PFSK-1 (cell line): ENCODE data around the gene UTS2R. TPM values are rescaled to one million over a fixed set of nuclear protein-coding genes. Genes with fewer than 3 reads are reported as not detected.

ENCODE experiments used
- FOXP2 ChIP-seq: optimal IDR thresholded peaks from 2 replicates; pipeline ENCODE3; 2011; ENCODE audit warnings: borderline replicate concordance, control low read depth, inconsistent platforms; ENCODE audit not compliant: insufficient read depth; ENCODE audit errors: extremely low read length, extremely low read depth
- POLR2AphosphoS5 ChIP-seq: IDR thresholded peaks from 2 replicates; pipeline ENCODE4 v1.6.1; 2012; ENCODE audit warnings: low read depth, mild to moderate bottlenecking, control low read depth, low read length, moderate library complexity
- SIN3A ChIP-seq: IDR thresholded peaks from 2 replicates; pipeline ENCODE4 v1.6.1; 2012; ENCODE audit warnings: mild to moderate bottlenecking, low read length, moderate library complexity, borderline replicate concordance; ENCODE audit not compliant: insufficient read depth
- TAF1 ChIP-seq: IDR thresholded peaks from 2 replicates; pipeline ENCODE4 v1.6.1; 2012; ENCODE audit warnings: low read length, control low read depth, borderline replicate concordance; ENCODE audit not compliant: insufficient read depth
- polyA plus RNA-seq: library from polyadenylated mRNA; unstranded; fragments of >200 nt; gene quantifications from one replicate; pipeline ENCODE4 v1.2.1, GENCODE V29; 2012; ENCODE audit warnings: low read depth, missing spikeins; ENCODE audit not compliant: insufficient read length
- TF ChIP-seq, protein P1 (sequence below), 2 experiments: IDR thresholded peaks; 2 replicates each; pipeline versions ENCODE4 v1.6.1 to v1.8.0; 2011 to 2012; ENCODE audit warnings: low read depth in 2 of 2, low read length in 2 of 2, control low read depth in 1 of 2, inconsistent platforms in 1 of 2, mild to moderate bottlenecking in 1 of 2, moderate library complexity in 1 of 2; ENCODE audit not compliant: insufficient read depth in 1 of 2

The UTS2R gene
- polyA plus RNA-seq = not detected

DNA sequence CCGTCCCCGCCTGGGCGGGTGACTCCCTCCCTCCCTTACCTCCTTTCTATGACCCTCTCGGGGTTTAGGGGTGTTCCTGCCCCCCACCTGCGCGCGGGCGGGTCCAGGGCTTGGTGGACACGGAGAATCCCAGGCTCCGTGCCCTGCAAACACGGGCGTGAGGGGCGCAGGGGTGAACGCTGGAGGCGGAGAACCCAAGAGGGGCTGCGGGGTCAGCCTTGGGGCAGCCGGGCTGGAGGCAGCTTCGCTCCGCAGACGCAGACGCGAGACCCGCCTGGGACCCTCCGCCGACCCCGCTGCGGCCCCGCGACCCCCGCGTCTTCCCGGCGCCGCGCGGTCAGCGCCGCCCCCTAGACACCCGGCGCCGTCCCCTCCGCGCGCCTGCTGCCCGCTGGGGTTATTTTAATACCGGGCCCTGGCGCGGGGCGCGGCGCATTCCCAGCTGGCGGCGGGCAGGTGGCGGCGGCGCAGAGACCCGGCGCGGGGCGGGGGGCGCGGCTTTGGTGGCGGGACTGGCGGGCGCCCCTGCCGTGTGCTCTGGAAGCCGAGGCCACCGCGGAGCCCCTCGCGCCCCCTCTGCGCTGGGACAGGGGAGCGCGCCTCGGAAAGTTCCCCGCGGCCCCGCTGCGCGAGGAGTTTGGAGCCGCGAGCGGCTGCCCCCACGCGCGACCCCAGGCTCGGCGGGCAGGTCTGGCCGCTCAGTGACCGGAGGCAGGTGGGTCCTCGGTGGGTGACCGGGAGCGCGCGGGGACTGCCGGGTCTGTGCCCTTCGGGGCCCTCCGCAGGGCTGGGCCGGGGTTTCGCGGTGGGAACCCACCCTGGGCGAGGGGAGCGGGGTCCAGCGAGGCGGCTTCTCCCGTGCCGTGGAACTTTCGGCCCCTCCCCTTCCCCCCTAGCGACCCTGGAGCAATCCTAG, at the start of gene UTS2R:
UTS2R (plus strand) TSS at position 433 of the 916 bp plus-strand sequence. CDS start 2,560 bp downstream, outside the sequence.
- TF ChIP-seq FOXP2 (no peak), TAF1 (no peak), POLR2AphosphoS5 (no peak), SIN3A (no peak)
- TF ChIP-seq, protein P1, sequence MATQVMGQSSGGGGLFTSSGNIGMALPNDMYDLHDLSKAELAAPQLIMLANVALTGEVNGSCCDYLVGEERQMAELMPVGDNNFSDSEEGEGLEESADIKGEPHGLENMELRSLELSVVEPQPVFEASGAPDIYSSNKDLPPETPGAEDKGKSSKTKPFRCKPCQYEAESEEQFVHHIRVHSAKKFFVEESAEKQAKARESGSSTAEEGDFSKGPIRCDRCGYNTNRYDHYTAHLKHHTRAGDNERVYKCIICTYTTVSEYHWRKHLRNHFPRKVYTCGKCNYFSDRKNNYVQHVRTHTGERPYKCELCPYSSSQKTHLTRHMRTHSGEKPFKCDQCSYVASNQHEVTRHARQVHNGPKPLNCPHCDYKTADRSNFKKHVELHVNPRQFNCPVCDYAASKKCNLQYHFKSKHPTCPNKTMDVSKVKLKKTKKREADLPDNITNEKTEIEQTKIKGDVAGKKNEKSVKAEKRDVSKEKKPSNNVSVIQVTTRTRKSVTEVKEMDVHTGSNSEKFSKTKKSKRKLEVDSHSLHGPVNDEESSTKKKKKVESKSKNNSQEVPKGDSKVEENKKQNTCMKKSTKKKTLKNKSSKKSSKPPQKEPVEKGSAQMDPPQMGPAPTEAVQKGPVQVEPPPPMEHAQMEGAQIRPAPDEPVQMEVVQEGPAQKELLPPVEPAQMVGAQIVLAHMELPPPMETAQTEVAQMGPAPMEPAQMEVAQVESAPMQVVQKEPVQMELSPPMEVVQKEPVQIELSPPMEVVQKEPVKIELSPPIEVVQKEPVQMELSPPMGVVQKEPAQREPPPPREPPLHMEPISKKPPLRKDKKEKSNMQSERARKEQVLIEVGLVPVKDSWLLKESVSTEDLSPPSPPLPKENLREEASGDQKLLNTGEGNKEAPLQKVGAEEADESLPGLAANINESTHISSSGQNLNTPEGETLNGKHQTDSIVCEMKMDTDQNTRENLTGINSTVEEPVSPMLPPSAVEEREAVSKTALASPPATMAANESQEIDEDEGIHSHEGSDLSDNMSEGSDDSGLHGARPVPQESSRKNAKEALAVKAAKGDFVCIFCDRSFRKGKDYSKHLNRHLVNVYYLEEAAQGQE (IDR thresholded peaks at IDR 0.05; ENCODE audit: insufficient read depth in 1 of 2, low read depth in 2 of 2, low read length in 2 of 2) = no peak

DNA sequence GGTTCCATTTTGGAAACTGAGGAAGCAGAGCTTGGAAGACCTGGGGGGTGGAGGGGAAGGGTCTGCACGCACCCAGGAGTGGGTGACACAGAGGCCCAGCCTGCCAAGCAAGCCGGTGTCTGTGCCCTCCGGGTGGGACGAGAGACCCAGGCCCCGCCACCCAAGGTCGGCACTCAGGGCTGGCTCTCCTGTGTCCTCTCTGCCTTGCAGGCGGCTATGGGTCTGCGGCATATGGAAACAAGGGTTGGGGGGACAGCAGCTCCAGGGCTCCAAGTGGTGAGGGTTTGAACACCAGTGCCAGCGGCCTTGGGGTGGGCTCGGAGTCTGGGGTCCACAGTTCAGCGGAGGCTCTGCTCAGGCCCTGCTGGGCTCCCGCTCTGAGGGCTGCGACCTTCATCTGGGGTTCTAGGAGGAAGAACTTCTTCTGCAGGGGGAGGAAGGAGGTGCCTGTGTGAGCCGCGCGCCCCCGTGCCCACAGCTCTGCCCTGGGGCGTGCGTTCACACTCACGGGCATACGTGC, 49.6 kb upstream of the UTS2R start:
- TF ChIP-seq, protein P1 (IDR thresholded peaks at IDR 0.05; ENCODE audit: insufficient read depth in 1 of 2, low read depth in 2 of 2, low read length in 2 of 2) = no peak

DNA sequence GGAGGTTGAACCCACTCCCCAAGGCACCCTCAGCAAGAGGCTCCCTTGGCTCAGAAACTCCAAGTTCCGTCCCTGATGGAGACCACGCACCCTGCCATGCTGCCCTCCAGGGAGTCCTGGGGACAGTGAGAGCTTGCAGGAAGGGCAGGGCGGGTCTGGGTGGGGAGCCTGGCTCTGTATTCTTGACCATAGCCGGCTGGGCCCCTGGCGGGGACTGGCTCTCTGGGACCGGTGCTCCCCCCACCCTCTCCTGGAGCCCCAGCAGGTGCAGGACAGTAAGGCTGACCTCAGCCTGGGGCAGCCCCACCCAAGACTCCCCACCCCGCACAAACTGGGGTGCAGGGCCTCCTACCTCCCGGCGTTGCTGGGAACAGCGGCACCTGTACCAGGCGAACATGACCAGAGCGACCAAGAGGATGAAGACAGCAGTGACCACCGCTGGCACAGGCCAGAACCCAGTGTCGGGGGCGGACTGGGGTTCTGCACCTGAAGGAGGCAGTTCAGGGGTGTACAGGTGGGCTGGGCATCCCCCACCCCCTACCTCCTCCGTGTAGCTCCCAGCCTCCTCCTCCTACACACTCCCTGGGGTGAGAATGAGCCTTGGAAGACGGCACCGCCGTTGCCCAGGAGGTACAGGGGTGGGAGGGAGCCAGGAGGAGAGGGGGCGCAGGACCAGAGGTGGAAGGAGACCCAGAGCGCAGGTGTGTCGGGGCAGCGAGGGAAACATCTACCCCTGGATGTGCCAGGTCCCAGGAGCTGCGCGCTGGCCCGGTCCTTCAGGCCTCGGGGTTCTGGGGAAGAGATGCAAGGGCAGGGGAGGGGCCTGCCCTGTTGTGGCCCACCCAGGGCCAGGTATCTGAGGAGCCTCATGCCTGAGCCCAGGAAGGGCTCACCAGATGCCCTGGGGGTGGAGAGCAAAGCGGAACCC, 48.8 kb upstream of the UTS2R start:
- TF ChIP-seq, protein P1 (IDR thresholded peaks at IDR 0.05; ENCODE audit: insufficient read depth in 1 of 2, low read depth in 2 of 2, low read length in 2 of 2) = no peak
- TF ChIP-seq POLR2AphosphoS5 (no peak), TAF1 (no peak), FOXP2 (no peak), SIN3A (no peak)

DNA sequence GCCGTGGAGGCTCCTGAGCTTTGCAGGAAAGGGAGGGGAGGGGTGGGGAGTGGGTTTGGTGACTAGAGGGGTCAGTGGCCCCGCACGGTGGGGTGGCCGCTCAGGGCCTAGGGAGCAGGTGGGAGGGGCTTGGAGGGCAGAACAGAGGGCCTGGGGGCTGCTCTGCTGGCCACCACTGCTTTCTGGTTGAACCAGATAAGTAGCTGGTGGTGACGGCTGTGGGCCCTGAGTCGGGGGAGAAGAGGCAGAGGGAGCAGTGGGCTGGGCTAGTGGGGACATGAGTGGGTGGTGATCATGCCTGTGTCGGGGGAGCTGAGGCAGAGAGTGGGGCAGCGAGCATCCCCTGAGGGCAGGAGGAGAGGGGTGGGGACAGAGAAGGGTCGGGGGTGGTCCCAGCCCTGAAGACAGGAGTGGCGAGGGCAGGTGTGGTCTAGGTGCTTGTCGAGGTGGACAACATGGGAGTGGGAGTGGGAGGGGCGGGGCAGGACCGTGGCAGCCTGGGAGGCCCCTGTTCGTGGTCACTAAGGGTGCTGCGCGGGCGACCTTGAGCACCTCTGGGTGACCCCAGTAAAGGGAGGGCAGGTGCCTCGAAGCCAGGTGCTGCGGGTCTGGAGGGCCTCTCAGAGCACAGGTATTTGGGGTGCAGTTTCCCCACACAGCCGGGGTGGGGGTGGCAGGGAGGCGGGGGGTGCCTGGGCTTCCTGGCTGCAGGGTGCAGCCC, 47.9 kb upstream of the UTS2R start:
- TF ChIP-seq TAF1 (no peak), POLR2AphosphoS5 (no peak)

DNA sequence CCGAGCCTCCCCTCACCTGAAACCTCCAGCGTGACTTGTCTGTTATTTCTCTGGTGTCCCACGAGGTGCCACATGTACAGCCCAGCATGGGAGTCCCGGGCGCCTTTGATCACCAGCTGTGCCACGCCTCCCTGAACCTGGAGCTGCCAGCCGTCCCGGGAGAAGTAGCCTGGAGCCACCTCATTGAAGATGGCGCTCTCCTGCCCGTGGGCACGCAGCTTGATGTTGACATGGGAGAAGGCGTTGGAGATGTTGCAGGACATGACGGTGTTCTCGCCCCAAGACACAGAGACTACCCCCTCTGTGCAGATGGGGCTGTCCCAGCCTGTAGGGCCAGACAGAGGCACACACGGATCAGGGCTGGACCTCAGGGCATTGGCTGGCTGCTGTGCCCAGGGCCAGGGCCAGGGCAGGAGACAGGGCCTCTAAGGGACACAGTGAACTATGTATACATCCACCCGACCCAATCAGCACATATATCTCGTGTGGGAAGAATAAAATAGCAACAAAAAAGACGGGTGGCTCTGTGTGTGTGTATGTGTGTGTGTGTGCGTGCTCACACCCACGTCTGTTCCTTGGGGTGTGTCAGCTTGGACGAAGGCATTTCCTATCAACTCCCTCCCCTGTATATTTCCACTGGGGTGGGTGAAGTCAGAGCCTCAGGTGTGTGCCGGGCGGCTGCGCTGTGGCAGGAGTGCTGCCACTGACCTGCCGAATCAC, 46.8 kb upstream of the UTS2R start:
- TF ChIP-seq TAF1 (no peak), SIN3A (no peak), FOXP2 (no peak), POLR2AphosphoS5 (no peak)
- TF ChIP-seq, protein P1 (IDR thresholded peaks at IDR 0.05; ENCODE audit: insufficient read depth in 1 of 2, low read depth in 2 of 2, low read length in 2 of 2) = no peak
